Effector memory CD4-positive, alpha-beta T cell (primary cell): ENCODE data around the gene RASSF8.

Source experiments
- DNase-seq, 3 donors: peaks; one replicate each; pipeline ENCODE4 v3.0.0-alpha.2; 2020
- H3K27ac ChIP-seq: 2 replicates; pipeline ENCODE4 v1.7.0; 2013; ENCODE audit warnings: mild to moderate bottlenecking, low read length, moderate library complexity; ENCODE audit not compliant: insufficient read depth, poor library complexity, severe bottlenecking
- H3K27me3 ChIP-seq: replicated peaks from 2 replicates; pipeline ENCODE4 v1.7.0; 2013; ENCODE audit warnings: mild to moderate bottlenecking, low read length; ENCODE audit not compliant: insufficient read depth, control insufficient read depth, poor library complexity, severe bottlenecking
- H3K36me3 ChIP-seq: 2 replicates; pipeline ENCODE4 v1.7.0; 2013; ENCODE audit warnings: mild to moderate bottlenecking, low read length, moderate library complexity; ENCODE audit not compliant: control insufficient read depth, insufficient read depth
- H3K4me1 ChIP-seq: 2 replicates; pipeline ENCODE4 v1.7.0; 2013; ENCODE audit warnings: low read length, mild to moderate bottlenecking; ENCODE audit not compliant: control insufficient read depth, insufficient read depth, poor library complexity, severe bottlenecking
- H3K4me3 ChIP-seq: 2 replicates; pipeline ENCODE4 v1.7.0; 2013; ENCODE audit warnings: low read length, low read depth, mild to moderate bottlenecking; ENCODE audit not compliant: insufficient read depth, poor library complexity, severe bottlenecking
- H3K9me3 ChIP-seq: 2 replicates; pipeline ENCODE4 v1.7.0; 2013; ENCODE audit warnings: mild to moderate bottlenecking, low read length, moderate library complexity; ENCODE audit not compliant: control insufficient read depth

The RASSF8 gene

DNA sequence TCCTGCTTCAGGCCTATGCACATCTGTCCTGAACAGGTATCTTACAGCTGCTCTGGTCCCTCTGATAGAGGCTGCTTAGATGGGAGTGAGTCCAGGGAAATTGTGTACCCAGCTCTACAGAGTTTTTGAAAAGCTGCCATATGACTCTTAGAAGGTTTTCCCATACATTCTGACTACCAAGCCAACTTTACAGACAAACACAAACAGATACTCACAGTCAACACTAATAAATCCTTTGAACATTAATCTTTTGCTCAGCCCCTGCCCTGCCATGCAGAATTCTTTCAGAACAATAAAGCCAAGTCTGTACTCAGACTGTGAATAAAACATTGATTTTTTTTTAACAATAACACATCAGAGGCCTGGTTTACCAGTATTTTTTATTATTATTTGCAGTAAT, 21.4 kb upstream of the RASSF8 start:
- Histone ChIP-seq H3K36me3 (no peaks in the 10 kb centered on the region), H3K4me3 (no peak overlapping the region), H3K27me3 (no peaks in the 10 kb centered on the region), H3K27ac (no peak overlapping the region), H3K9me3 (no peaks in the 10 kb centered on the region), H3K4me1 (no peaks in the 10 kb centered on the region)
- no peak for DNase-seq

- Histone ChIP-seq H3K27me3 (no peaks in the 10 kb centered on the region), H3K27ac (no peak overlapping the region), H3K9me3 (no peaks in the 10 kb centered on the region), H3K4me3 (no peak overlapping the region), H3K4me1 (no peaks in the 10 kb centered on the region), H3K36me3 (no peaks in the 10 kb centered on the region)
- no peak for DNase-seq
Observed at GRCh38 chr12:25938581-25938980, 19.9 kb upstream of the RASSF8 start.

DNA sequence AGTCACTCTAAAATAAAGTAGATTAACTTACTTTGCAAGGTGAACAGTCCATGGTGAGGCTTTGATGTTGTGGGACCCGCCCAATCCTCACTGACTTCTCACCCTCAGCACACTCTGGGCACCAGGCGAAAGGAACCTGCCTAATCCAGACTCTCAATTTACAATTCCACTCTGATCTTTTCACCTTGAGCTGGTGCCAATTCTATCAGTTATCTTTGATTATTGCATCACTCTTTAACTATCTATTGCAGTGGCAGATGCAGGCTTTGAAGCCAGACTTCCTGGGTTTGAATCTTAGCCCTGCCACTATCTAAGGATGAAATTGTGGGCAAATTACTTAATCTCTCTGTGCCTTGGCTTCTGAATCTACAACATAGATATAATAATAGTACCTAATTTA, 18.9 kb upstream of the RASSF8 start:
- Histone ChIP-seq H3K4me1 (no peaks in the 10 kb centered on the region), H3K9me3 (no peaks in the 10 kb centered on the region), H3K27ac (no peak overlapping the region), H3K4me3 (no peak overlapping the region), H3K36me3 (no peaks in the 10 kb centered on the region), H3K27me3 (no peaks in the 10 kb centered on the region)
- no peak for DNase-seq

DNA sequence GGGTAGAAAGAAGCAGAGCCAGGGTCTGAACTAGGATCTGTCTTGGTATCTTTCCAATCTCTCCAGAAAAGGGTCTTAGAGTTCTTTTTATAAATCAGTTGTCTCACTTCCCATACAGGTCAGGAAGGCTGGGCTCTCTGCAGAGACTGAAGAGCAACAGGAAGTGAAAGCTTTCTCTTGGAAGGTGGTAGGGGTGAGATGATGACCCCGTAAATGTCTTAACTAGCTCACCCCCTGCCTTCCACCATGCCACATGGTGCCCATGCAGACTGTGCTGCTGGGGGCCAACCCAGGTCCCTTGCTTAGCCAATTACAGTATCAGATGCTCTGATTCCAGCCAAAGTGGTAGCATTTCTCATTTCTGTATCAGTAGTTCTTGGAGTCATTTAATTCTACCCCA, 17.6 kb upstream of the RASSF8 start:
- H3K27ac ChIP-seq, result no peak overlapping the region
- no peaks in the 10 kb centered on the region for H3K27me3 ChIP-seq
- no peaks in the 10 kb centered on the region for H3K36me3 ChIP-seq
- DNase-seq, result no peak
- H3K4me1 ChIP-seq, result no peaks in the 10 kb centered on the region
- no peaks in the 10 kb centered on the region for H3K9me3 ChIP-seq
- no peak overlapping the region for H3K4me3 ChIP-seq

- no peaks in the 10 kb centered on the region for H3K36me3 ChIP-seq
- H3K4me1 ChIP-seq, result no peaks in the 10 kb centered on the region
- no peak overlapping the region for H3K4me3 ChIP-seq
- DNase-seq, result no peak
- H3K27me3 ChIP-seq, result no peaks in the 10 kb centered on the region
- H3K9me3 ChIP-seq, result no peaks in the 10 kb centered on the region
- H3K27ac ChIP-seq, result no peak overlapping the region
Observed at GRCh38 chr12:25942709-25943108, 15.8 kb upstream of the RASSF8 start.

DNA sequence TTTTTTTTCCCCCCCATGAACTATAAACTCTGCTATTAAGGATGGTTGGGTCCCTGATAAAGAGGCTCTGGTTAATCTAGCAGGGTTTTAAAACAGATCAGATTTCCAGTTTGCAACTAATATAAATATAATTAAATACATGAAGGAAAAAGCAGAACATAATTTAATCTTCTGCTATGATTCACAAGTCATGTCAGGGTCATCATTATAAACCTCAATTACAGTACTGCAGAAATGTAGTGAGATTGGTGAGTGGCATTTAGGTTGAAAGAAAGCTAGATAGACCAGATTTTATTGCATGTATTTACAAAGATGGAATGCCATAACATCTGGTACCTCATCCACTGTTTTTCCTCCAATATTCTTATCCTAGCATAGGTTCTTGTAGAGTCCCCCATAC, 14.5 kb upstream of the RASSF8 start:
- Histone ChIP-seq H3K27me3 (no peaks in the 10 kb centered on the region), H3K27ac (no peak overlapping the region), H3K4me3 (no peak overlapping the region), H3K9me3 (no peaks in the 10 kb centered on the region), H3K36me3 (no peaks in the 10 kb centered on the region), H3K4me1 (no peaks in the 10 kb centered on the region)
- DNase-seq, result no peak

- Histone ChIP-seq H3K9me3 (no peaks in the 10 kb centered on the region), H3K4me3 (no peak overlapping the region), H3K27ac (no peak overlapping the region), H3K4me1 (no peaks in the 10 kb centered on the region), H3K36me3 (no peaks in the 10 kb centered on the region), H3K27me3 (no peaks in the 10 kb centered on the region)
- no peak for DNase-seq
Observed at GRCh38 chr12:25949343-25949742, 9.1 kb upstream of the RASSF8 start.

DNA sequence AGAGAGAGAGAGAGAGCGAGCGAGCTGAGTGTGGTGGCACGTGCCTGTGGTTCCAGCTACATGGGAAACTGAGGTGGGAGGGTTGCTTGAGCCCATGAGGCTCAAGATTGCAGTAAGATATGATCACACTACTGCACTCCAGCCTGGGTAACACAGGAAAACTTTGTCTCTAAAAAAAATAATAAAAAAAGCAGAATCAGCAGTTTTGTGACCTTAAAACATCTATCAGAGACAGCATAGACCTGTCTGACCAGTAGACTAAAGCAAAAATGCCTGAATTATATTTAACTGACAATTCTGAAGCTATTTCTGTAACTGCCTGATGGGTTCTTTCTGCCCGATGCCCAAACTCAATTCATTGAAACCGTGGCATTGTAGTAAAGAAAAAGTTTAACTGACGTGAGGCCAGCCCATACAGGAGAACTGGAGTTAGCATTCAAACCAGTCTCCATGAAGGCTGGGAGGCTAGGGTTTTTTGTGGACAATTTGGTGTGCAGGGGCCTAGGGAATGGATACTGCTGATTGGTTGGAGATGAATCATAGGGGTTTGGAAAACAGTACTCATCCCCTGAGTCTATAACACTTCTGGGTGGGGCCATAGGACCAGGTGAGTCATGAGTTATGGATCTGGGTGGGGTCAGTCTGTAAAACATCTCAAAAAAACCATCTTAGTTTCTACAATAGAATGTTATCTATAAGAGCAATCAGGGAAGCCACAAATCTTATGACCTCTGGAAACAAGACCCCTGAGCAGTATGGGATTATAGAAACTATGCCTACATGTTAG, 8.0 kb upstream of the RASSF8 start:
- Histone ChIP-seq H3K4me1 (no peaks in the 10 kb centered on the region), H3K4me3 (no peak overlapping the region), H3K27me3 (no peaks in the 10 kb centered on the region), H3K27ac (no peak overlapping the region), H3K36me3 (no peaks in the 10 kb centered on the region), H3K9me3 (no peaks in the 10 kb centered on the region)
- DNase-seq, result no peak

DNA sequence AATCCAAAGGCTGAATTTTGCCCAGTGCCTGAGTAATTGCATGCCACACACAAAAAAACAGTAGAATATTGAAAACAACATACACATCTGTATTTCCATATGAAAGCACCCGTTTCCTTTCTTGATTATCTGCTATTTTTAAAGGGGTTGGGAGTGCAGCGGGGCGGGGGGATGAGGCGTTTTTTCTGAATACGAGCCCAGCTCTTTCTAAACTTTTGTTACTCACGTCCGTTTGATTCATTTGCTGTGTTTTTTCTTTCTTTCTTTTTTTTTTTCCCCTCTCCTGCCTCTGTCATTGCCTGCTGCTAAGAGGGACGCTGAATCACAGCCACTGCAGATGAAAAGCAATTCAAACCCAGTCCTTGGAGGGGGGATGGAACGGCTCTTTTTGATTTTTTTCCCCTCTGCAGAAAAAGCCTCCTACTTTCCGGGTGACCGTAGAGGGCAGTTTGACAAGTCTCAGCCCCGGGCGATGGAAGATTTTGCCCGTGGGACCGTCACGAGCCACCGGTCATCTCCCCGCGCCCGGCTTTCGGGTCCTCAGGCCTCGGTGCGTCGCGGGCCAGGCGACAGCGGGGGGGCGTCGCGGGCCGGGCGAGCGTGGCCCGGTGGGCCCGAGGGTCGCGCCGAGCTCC, 572 bp upstream of the RASSF8 start:
- peak overlapping the region; percentile 29 for H3K4me3 ChIP-seq
- H3K27me3 ChIP-seq, result peaks cover 11% of the 10 kb centered on the region
- no peaks in the 10 kb centered on the region for H3K9me3 ChIP-seq
- H3K4me1 ChIP-seq, result peaks cover 9% of the 10 kb centered on the region
- DNase-seq, result no peak
- H3K27ac ChIP-seq, result no peak overlapping the region
- H3K36me3 ChIP-seq, result no peaks in the 10 kb centered on the region

- no peaks in the 10 kb centered on the region for H3K36me3 ChIP-seq
- H3K4me3 ChIP-seq, result peak overlapping the region; percentile 42
- no peaks in the 10 kb centered on the region for H3K9me3 ChIP-seq
- no peak for DNase-seq
- H3K27me3 ChIP-seq, result peaks cover 11% of the 10 kb centered on the region
- H3K27ac ChIP-seq, result no peak overlapping the region
- H3K4me1 ChIP-seq, result peaks cover 9% of the 10 kb centered on the region
Observed at GRCh38 chr12:25959071-25959961, 834 bp downstream of the RASSF8 start.
